22Rv1 (cell line): ENCODE measurements around the gene CAPN2.

ENCODE experiments used
- CTCF ChIP-seq: fragments of 450-650 bp; IDR thresholded peaks from 2 replicates; pipeline ENCODE4 v1.5.1; 2017; ENCODE audit warnings: mild to moderate bottlenecking
- ZFX ChIP-seq: fragments of 450-650 bp; IDR thresholded peaks from 2 replicates; pipeline ENCODE4 v1.6.1; 2017; ENCODE audit warnings: antibody characterized with exemption, borderline replicate concordance

GRCh38 chr1:223739366-223740037 lies 27.2 kb downstream of the CAPN2 start:
- TF ChIP-seq CTCF = no peak
- TF ChIP-seq ZFX = no peak
